HFFc6 (cell line): ENCODE measurements around the gene CLIP3. TPM values are rescaled to one million over a fixed set of nuclear protein-coding genes. Genes with fewer than 3 reads are reported as not detected.

Experiments
- DNase-seq: peaks from one replicate; pipeline ENCODE4 v3.0.0-alpha.2; 2018
- H3K27ac Mint-ChIP-seq: 2 replicates; pipeline ENCODE4 v1.8.0; 2020; ENCODE audit warnings: mild to moderate bottlenecking, mixed read lengths
- H3K27me3 Mint-ChIP-seq: 2 replicates; pipeline ENCODE4 v1.8.0; 2021; ENCODE audit warnings: mild to moderate bottlenecking, moderate library complexity, mixed read lengths; ENCODE audit not compliant: insufficient read depth
- H3K36me3 Mint-ChIP-seq: 2 replicates; pipeline ENCODE4 v1.8.0; 2021; ENCODE audit warnings: low read depth, mixed read lengths
- H3K4me1 Mint-ChIP-seq: 2 replicates; pipeline ENCODE4 v1.8.0; 2020; ENCODE audit warnings: low read depth, mixed read lengths
- H3K4me3 Mint-ChIP-seq: 2 replicates; pipeline ENCODE4 v1.8.0; 2020; ENCODE audit warnings: mild to moderate bottlenecking, moderate library complexity, mixed read lengths
- H3K9me3 Mint-ChIP-seq: 2 replicates; pipeline ENCODE4 v1.8.0; 2020; ENCODE audit warnings: mild to moderate bottlenecking, mixed read lengths
- CTCF ChIP-seq: fragments of 200-600 bp; sonication (generic); IDR thresholded peaks from 2 replicates; pipeline ENCODE4 v1.5.0; 2021; ENCODE audit warnings: antibody characterized with exemption, mild to moderate bottlenecking
- total RNA-seq, 6 experiments: library from RNA; stranded (reverse); fragmentation: NEBNext Ultra II Directional; extraction: Animal tissue kit (Norgen Biotek cat#: 25700); gene quantifications; 2 replicates in 1 of 6; 3 replicates in 5 of 6; pipeline ENCODE4 v1.2.3, GENCODE V29; 2021

The CLIP3 gene
- total RNA-seq, 6 experiments from 2014 or later: 62.2 to 93.1 (median 83.9) TPM

GRCh38 chr19:36023432-36023831, 9.2 kb downstream of the CLIP3 start:
- H3K27me3 Mint-ChIP-seq: 0 out of 2 replicates have a peak, but pooled peaks cover 1% of the 10 kb centered on the region
- H3K4me3 Mint-ChIP-seq: no peak overlapping the region
- no peaks in the 10 kb centered on the region for H3K9me3 Mint-ChIP-seq
- no peak for DNase-seq
- no peak for TF ChIP-seq CTCF
- H3K36me3 Mint-ChIP-seq: peaks cover 26% of the 10 kb centered on the region
- no peaks in the 10 kb centered on the region for H3K4me1 Mint-ChIP-seq
- H3K27ac Mint-ChIP-seq: no peak overlapping the region

- no peaks in the 10 kb centered on the region for H3K9me3 Mint-ChIP-seq
- H3K4me1 Mint-ChIP-seq: peaks cover 14% of the 10 kb centered on the region
- no peak overlapping the region for H3K27ac Mint-ChIP-seq
- DNase-seq: no peak
- H3K27me3 Mint-ChIP-seq: peaks cover 3% of the 10 kb centered on the region
- no peak for TF ChIP-seq CTCF
- H3K36me3 Mint-ChIP-seq: peaks cover 10% of the 10 kb centered on the region; the same call in 1 of the 2 replicates
- H3K4me3 Mint-ChIP-seq: no peak overlapping the region
Observed at GRCh38 chr19:36019061-36019670, 13.5 kb downstream of the CLIP3 start.

GRCh38 chr19:36014012-36014924, 18.4 kb downstream of the CLIP3 start, which contains the start of gene ALKBH6:
ALKBH6 (minus strand) TSS chr19:36014213; CDS start chr19:36013397, 816 bp downstream.
- TF ChIP-seq CTCF: no peak
- peak within 1 kb of the TSS; percentile 91 for H3K27ac Mint-ChIP-seq
- no peaks in the 10 kb centered on the region for H3K36me3 Mint-ChIP-seq
- peak; percentile 98 for DNase-seq
- H3K9me3 Mint-ChIP-seq: no peaks in the 10 kb centered on the region
- peak within 1 kb of the TSS; percentile 99 for H3K4me3 Mint-ChIP-seq
- peaks cover 34% of the 10 kb centered on the region for H3K4me1 Mint-ChIP-seq
- peaks cover 5% of the 10 kb centered on the region for H3K27me3 Mint-ChIP-seq

GRCh38 chr19:36013280-36014011, 19.2 kb downstream of the CLIP3 start:
- Mint-ChIP-seq H3K36me3 (no peaks in the 10 kb centered on the region), H3K4me3 (peak overlapping the region; percentile 99), H3K9me3 (no peaks in the 10 kb centered on the region), H3K27ac (peak overlapping the region; percentile 91), H3K4me1 (peaks cover 38% of the 10 kb centered on the region), H3K27me3 (peaks cover 5% of the 10 kb centered on the region)
- TF ChIP-seq CTCF: no peak
- no peak for DNase-seq

- H3K4me3 Mint-ChIP-seq: peak overlapping the region; percentile 27; the same call in 1 of the 2 replicates
- no peaks in the 10 kb centered on the region for H3K9me3 Mint-ChIP-seq
- peaks cover 37% of the 10 kb centered on the region for H3K4me1 Mint-ChIP-seq
- no peak for DNase-seq
- H3K27me3 Mint-ChIP-seq: peaks cover 4% of the 10 kb centered on the region
- no peaks in the 10 kb centered on the region for H3K36me3 Mint-ChIP-seq
- H3K27ac Mint-ChIP-seq: no peak overlapping the region
- TF ChIP-seq CTCF: no peak
Observed at GRCh38 chr19:36010402-36010801, 22.3 kb downstream of the CLIP3 start.
